WTC11 (cell line): ENCODE results near the gene KRI1. TPM values are rescaled to one million over a fixed set of nuclear protein-coding genes. Genes with fewer than 3 reads are reported as not detected.

Experiments used
- ATAC-seq: fragments of 200-7000 bp; cut with Tn5 transposase; 2 replicates; pipeline ENCODE4 v1.10.0; 2021; ENCODE audit warnings: mild to moderate bottlenecking, moderate library complexity
- CTCF ChIA-PET: fragments of 300-600 bp; sonication (Branson Sonifier 250); formaldehyde crosslinking; loops from one replicate; lab custom pipeline; 2021; ENCODE audit warnings: antibody characterized with exemption; lab: Charles Lee
- POLR2A ChIA-PET: fragments of 350-600 bp; sonication (Branson Sonifier 250); formaldehyde crosslinking; loops from one replicate; lab custom pipeline; 2021; ENCODE audit warnings: antibody characterized with exemption; lab: Charles Lee
- DNase-seq: peaks from one replicate; pipeline ENCODE4 v3.0.0; 2021; ENCODE audit warnings: low spot score
- H3K27ac Mint-ChIP-seq: 2 replicates; pipeline ENCODE4 v1.8.0; 2021; ENCODE audit warnings: mixed read lengths
- H3K27me3 Mint-ChIP-seq: 2 replicates; pipeline ENCODE4 v1.8.0; 2021; ENCODE audit warnings: low read depth, mild to moderate bottlenecking, moderate library complexity, mixed read lengths
- H3K36me3 Mint-ChIP-seq: 2 replicates; pipeline ENCODE4 v1.8.0; 2021; ENCODE audit warnings: mixed read lengths
- H3K4me1 Mint-ChIP-seq: 2 replicates; pipeline ENCODE4 v1.8.0; 2022; ENCODE audit warnings: mixed read lengths
- H3K4me3 Mint-ChIP-seq: 2 replicates; pipeline ENCODE4 v1.8.0; 2021; ENCODE audit warnings: mild to moderate bottlenecking, moderate library complexity, mixed read lengths
- H3K9me3 Mint-ChIP-seq: 2 replicates; pipeline ENCODE4 v1.8.0; 2021; ENCODE audit warnings: mixed read lengths
- ATF1 ChIP-seq: sonication (generic); formaldehyde crosslinking; IDR thresholded peaks from 2 replicates; pipeline ENCODE4 v1.8.1; 2023; ENCODE audit warnings: mild to moderate bottlenecking, moderate library complexity, missing genetic modification reagents
- CBFB ChIP-seq: sonication (generic); formaldehyde crosslinking; IDR thresholded peaks from 2 replicates; pipeline ENCODE4 v1.8.1; 2022; ENCODE audit warnings: mild to moderate bottlenecking, low read depth, missing genetic modification reagents
- CREM ChIP-seq: sonication (generic); formaldehyde crosslinking; IDR thresholded peaks from 2 replicates; pipeline ENCODE4 v1.8.1; 2022; ENCODE audit warnings: mild to moderate bottlenecking, missing genetic modification reagents, moderate library complexity
- ESRRA ChIP-seq: sonication (generic); formaldehyde crosslinking; IDR thresholded peaks from 2 replicates; pipeline ENCODE4 v1.8.1; 2022; ENCODE audit warnings: mild to moderate bottlenecking, missing genetic modification reagents, borderline replicate concordance
- FOXJ3 ChIP-seq: sonication (generic); formaldehyde crosslinking; IDR thresholded peaks from 2 replicates; pipeline ENCODE4 v1.9.0; 2021; ENCODE audit warnings: missing genetic modification reagents, mild to moderate bottlenecking, borderline replicate concordance
- FOXK1 ChIP-seq: sonication (generic); formaldehyde crosslinking; IDR thresholded peaks from 2 replicates; pipeline ENCODE4 v1.8.0; 2022; ENCODE audit warnings: mild to moderate bottlenecking, moderate library complexity, missing genetic modification reagents
- GABPB1 ChIP-seq: sonication (generic); formaldehyde crosslinking; IDR thresholded peaks from 2 replicates; pipeline ENCODE4 v1.8.1; 2023; ENCODE audit warnings: mild to moderate bottlenecking, missing genetic modification reagents
- GTF2I ChIP-seq: fragments of 250-450 bp; sonication (Bioruptor Pico); conservative IDR thresholded peaks from 2 replicates; pipeline ENCODE4 v1.4.0; 2021; ENCODE audit warnings: mild to moderate bottlenecking
- IRF2 ChIP-seq: sonication (generic); formaldehyde crosslinking; IDR thresholded peaks from 2 replicates; pipeline ENCODE4 v1.8.0; 2022; ENCODE audit warnings: low read depth, missing genetic modification reagents, borderline replicate concordance
- NFYB ChIP-seq: sonication (generic); formaldehyde crosslinking; conservative IDR thresholded peaks from 2 replicates; pipeline ENCODE4 v1.8.0; 2022; ENCODE audit warnings: low read depth, missing genetic modification reagents
- NR1H2 ChIP-seq: sonication (generic); formaldehyde crosslinking; IDR thresholded peaks from 2 replicates; pipeline ENCODE4 v1.9.0; 2021; ENCODE audit warnings: mild to moderate bottlenecking, moderate library complexity, missing genetic modification reagents
- NR3C1 ChIP-seq: sonication (generic); formaldehyde crosslinking; conservative IDR thresholded peaks from 2 replicates; pipeline ENCODE4 v1.8.1; 2023; ENCODE audit warnings: low read depth, mild to moderate bottlenecking, missing genetic modification reagents
- TP53 ChIP-seq: sonication (generic); formaldehyde crosslinking; IDR thresholded peaks from 2 replicates; pipeline ENCODE4 v1.8.1; 2023; ENCODE audit warnings: mild to moderate bottlenecking, missing genetic modification reagents
- ZNF317 ChIP-seq: sonication (generic); formaldehyde crosslinking; IDR thresholded peaks from 2 replicates; pipeline ENCODE4 v1.8.1; 2023; ENCODE audit warnings: low read depth, mild to moderate bottlenecking, moderate library complexity, missing genetic modification reagents, borderline replicate concordance
- total RNA-seq: library from RNA; stranded (reverse); gene quantifications from 3 replicates; pipeline ENCODE4 v1.2.3, GENCODE V29; 2021
- TF ChIP-seq, protein P1 (sequence below): fragments of 250-450 bp; sonication (Bioruptor Pico); IDR thresholded peaks from 2 replicates; pipeline ENCODE4 v1.8.0; 2021; ENCODE audit warnings: mild to moderate bottlenecking
- TF ChIP-seq, protein P2 (sequence below): sonication (generic); formaldehyde crosslinking; IDR thresholded peaks from 2 replicates; pipeline ENCODE4 v1.8.0; 2023; ENCODE audit warnings: missing genetic modification reagents, mild to moderate bottlenecking, borderline replicate concordance
- TF ChIP-seq, protein P3 (sequence below): sonication (generic); formaldehyde crosslinking; IDR thresholded peaks from 2 replicates; pipeline ENCODE4 v1.8.0; 2022; ENCODE audit warnings: mild to moderate bottlenecking, missing genetic modification reagents
- TF ChIP-seq, protein P4 (sequence below): sonication (generic); formaldehyde crosslinking; IDR thresholded peaks from 2 replicates; pipeline ENCODE4 v1.8.0; 2023; ENCODE audit warnings: mild to moderate bottlenecking, missing genetic modification reagents
- TF ChIP-seq, protein P5 (sequence below): sonication (generic); formaldehyde crosslinking; conservative IDR thresholded peaks from 2 replicates; pipeline ENCODE4 v1.8.1; 2022; ENCODE audit warnings: mild to moderate bottlenecking, missing genetic modification reagents
- TF ChIP-seq, protein P6 (sequence below): sonication (generic); formaldehyde crosslinking; IDR thresholded peaks from 2 replicates; pipeline ENCODE4 v1.8.1; 2022; ENCODE audit warnings: low read depth, missing genetic modification reagents, borderline replicate concordance
- TF ChIP-seq, protein P7 (sequence below): sonication (generic); formaldehyde crosslinking; IDR thresholded peaks from 2 replicates; pipeline ENCODE4 v1.8.1; 2023; ENCODE audit warnings: mild to moderate bottlenecking, missing genetic modification reagents

KRI1 gene
- total RNA-seq, 1 experiment from 2014 or later, result 43.6 TPM

DNA sequence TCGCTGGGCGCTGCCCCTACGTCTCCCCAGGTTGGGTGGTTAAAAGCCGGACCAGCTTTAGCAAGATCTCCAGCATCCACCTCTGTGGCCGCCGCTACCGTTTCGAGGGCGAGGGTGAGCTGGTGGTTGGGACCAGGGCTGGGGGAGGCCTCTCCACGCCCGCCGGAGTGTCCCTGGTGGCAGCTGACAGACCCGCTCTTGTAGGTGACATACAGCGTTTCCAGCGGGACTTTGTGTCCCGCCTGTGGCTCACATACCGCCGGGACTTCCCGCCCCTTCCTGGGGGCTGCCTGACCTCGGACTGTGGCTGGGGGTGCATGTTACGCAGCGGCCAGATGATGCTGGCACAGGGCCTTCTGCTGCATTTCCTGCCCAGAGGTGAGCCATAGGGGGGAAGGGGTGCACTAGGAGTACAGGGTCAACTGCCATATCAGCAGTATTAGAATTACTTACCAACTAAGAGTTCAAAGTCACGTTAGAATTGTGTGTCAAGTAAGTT, 21.0 kb downstream of the KRI1 start:
- DNase-seq, result no peak
- H3K27ac Mint-ChIP-seq, result peak overlapping the region; percentile 60; the same call in 1 of the 2 replicates

DNA sequence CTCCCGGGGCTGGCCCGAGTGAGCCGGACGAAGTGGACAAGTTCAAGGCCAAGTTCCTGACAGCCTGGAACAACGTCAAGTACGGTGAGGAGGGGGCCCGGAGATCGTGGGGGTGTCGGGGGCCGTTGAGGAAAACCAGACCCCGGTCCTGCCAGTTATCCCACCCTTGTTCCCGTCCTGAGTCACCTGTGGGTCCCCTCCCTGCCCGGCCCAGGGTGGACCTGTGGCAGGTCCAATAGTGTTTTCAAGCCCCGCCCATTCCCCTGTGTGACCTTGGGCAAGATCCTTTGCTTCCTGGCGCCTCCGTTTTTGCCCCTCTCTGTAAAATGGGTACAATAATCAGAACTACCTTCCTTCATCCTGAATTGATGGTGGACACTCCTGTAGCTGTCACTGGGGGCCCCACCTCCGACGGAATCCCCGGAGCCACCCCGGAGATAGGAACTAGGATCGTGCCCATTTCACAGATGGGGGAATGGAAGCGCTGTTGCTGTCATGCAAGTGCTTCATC, 21.5 kb downstream of the KRI1 start:
- peak overlapping the region; percentile 65; the same call in 1 of the 2 replicates for H3K27ac Mint-ChIP-seq
- ChIA-PET CTCF (interaction anchor here (5.8 kb wide), 1 partner anchor 156 kb away, joined by 51 read pairs; the partner anchor contains the start of gene QTRT1), POLR2A (no interaction called here)
- no peaks in the 10 kb centered on the region for H3K9me3 Mint-ChIP-seq
- DNase-seq, result no peak
- ATAC-seq, result no peak
- H3K27me3 Mint-ChIP-seq, result peaks cover 2% of the 10 kb centered on the region; the same call in 1 of the 2 replicates
- peaks cover 18% of the 10 kb centered on the region for H3K36me3 Mint-ChIP-seq
- peak overlapping the region; percentile 83 for H3K4me3 Mint-ChIP-seq
- H3K4me1 Mint-ChIP-seq, result peaks cover 4% of the 10 kb centered on the region; the same call in 1 of the 2 replicates
- TF ChIP-seq FOXJ3 (CRISPR knock-in tag) (no peak), ATF1 (CRISPR knock-in tag) (no peak), CBFB (CRISPR knock-in tag) (no peak), FOXK1 (CRISPR knock-in tag) (0 out of 2 replicates have a peak, but pooled peaks have one; percentile 11), NFYB (no peak), ZNF317 (CRISPR knock-in tag) (no peak), IRF2 (CRISPR knock-in tag) (no peak), GTF2I (CRISPR knock-in tag) (peak; percentile 84; the same call in 1 of the 2 replicates), NR3C1 (CRISPR knock-in tag) (no peak), CREM (CRISPR knock-in tag) (no peak), GABPB1 (CRISPR knock-in tag) (no peak)
- TF ChIP-seq, protein P1, sequence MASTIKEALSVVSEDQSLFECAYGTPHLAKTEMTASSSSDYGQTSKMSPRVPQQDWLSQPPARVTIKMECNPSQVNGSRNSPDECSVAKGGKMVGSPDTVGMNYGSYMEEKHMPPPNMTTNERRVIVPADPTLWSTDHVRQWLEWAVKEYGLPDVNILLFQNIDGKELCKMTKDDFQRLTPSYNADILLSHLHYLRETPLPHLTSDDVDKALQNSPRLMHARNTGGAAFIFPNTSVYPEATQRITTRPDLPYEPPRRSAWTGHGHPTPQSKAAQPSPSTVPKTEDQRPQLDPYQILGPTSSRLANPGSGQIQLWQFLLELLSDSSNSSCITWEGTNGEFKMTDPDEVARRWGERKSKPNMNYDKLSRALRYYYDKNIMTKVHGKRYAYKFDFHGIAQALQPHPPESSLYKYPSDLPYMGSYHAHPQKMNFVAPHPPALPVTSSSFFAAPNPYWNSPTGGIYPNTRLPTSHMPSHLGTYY (CRISPR knock-in tag), result no peak
- TF ChIP-seq, protein P2, sequence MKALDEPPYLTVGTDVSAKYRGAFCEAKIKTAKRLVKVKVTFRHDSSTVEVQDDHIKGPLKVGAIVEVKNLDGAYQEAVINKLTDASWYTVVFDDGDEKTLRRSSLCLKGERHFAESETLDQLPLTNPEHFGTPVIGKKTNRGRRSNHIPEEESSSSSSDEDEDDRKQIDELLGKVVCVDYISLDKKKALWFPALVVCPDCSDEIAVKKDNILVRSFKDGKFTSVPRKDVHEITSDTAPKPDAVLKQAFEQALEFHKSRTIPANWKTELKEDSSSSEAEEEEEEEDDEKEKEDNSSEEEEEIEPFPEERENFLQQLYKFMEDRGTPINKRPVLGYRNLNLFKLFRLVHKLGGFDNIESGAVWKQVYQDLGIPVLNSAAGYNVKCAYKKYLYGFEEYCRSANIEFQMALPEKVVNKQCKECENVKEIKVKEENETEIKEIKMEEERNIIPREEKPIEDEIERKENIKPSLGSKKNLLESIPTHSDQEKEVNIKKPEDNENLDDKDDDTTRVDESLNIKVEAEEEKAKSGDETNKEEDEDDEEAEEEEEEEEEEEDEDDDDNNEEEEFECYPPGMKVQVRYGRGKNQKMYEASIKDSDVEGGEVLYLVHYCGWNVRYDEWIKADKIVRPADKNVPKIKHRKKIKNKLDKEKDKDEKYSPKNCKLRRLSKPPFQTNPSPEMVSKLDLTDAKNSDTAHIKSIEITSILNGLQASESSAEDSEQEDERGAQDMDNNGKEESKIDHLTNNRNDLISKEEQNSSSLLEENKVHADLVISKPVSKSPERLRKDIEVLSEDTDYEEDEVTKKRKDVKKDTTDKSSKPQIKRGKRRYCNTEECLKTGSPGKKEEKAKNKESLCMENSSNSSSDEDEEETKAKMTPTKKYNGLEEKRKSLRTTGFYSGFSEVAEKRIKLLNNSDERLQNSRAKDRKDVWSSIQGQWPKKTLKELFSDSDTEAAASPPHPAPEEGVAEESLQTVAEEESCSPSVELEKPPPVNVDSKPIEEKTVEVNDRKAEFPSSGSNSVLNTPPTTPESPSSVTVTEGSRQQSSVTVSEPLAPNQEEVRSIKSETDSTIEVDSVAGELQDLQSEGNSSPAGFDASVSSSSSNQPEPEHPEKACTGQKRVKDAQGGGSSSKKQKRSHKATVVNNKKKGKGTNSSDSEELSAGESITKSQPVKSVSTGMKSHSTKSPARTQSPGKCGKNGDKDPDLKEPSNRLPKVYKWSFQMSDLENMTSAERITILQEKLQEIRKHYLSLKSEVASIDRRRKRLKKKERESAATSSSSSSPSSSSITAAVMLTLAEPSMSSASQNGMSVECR (CRISPR knock-in tag), result no peak
- TF ChIP-seq, protein P3, sequence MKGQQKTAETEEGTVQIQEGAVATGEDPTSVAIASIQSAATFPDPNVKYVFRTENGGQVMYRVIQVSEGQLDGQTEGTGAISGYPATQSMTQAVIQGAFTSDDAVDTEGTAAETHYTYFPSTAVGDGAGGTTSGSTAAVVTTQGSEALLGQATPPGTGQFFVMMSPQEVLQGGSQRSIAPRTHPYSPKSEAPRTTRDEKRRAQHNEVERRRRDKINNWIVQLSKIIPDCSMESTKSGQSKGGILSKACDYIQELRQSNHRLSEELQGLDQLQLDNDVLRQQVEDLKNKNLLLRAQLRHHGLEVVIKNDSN (CRISPR knock-in tag), result no peak
- TF ChIP-seq, protein P4, sequence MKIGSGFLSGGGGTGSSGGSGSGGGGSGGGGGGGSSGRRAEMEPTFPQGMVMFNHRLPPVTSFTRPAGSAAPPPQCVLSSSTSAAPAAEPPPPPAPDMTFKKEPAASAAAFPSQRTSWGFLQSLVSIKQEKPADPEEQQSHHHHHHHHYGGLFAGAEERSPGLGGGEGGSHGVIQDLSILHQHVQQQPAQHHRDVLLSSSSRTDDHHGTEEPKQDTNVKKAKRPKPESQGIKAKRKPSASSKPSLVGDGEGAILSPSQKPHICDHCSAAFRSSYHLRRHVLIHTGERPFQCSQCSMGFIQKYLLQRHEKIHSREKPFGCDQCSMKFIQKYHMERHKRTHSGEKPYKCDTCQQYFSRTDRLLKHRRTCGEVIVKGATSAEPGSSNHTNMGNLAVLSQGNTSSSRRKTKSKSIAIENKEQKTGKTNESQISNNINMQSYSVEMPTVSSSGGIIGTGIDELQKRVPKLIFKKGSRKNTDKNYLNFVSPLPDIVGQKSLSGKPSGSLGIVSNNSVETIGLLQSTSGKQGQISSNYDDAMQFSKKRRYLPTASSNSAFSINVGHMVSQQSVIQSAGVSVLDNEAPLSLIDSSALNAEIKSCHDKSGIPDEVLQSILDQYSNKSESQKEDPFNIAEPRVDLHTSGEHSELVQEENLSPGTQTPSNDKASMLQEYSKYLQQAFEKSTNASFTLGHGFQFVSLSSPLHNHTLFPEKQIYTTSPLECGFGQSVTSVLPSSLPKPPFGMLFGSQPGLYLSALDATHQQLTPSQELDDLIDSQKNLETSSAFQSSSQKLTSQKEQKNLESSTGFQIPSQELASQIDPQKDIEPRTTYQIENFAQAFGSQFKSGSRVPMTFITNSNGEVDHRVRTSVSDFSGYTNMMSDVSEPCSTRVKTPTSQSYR (CRISPR knock-in tag), result no peak
- TF ChIP-seq, protein P5, sequence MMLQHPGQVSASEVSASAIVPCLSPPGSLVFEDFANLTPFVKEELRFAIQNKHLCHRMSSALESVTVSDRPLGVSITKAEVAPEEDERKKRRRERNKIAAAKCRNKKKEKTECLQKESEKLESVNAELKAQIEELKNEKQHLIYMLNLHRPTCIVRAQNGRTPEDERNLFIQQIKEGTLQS (CRISPR knock-in tag), result no peak

More for the DNA sequence above, 21.0 kb downstream of the KRI1 start:
- H3K36me3 Mint-ChIP-seq, result peaks cover 22% of the 10 kb centered on the region
- no peaks in the 10 kb centered on the region for H3K9me3 Mint-ChIP-seq
- CTCF ChIA-PET, result interaction anchor here (5.8 kb wide), 1 partner anchor 156 kb away, joined by 51 read pairs; the partner anchor contains the start of gene QTRT1
- POLR2A ChIA-PET, result no interaction called here
- ATAC-seq, result no peak
- 0 out of 2 replicates have a peak, but pooled peaks have one; percentile 39 for TF ChIP-seq ESRRA (CRISPR knock-in tag)
- no peak for TF ChIP-seq TP53 (CRISPR knock-in tag)
- TF ChIP-seq, protein P6, sequence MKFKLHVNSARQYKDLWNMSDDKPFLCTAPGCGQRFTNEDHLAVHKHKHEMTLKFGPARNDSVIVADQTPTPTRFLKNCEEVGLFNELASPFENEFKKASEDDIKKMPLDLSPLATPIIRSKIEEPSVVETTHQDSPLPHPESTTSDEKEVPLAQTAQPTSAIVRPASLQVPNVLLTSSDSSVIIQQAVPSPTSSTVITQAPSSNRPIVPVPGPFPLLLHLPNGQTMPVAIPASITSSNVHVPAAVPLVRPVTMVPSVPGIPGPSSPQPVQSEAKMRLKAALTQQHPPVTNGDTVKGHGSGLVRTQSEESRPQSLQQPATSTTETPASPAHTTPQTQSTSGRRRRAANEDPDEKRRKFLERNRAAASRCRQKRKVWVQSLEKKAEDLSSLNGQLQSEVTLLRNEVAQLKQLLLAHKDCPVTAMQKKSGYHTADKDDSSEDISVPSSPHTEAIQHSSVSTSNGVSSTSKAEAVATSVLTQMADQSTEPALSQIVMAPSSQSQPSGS (CRISPR knock-in tag), result no peak
- TF ChIP-seq CREM (CRISPR knock-in tag), result no peak
- TF ChIP-seq NR1H2 (CRISPR knock-in tag), result no peak
- no peak for TF ChIP-seq NFYB
- TF ChIP-seq, protein P7, sequence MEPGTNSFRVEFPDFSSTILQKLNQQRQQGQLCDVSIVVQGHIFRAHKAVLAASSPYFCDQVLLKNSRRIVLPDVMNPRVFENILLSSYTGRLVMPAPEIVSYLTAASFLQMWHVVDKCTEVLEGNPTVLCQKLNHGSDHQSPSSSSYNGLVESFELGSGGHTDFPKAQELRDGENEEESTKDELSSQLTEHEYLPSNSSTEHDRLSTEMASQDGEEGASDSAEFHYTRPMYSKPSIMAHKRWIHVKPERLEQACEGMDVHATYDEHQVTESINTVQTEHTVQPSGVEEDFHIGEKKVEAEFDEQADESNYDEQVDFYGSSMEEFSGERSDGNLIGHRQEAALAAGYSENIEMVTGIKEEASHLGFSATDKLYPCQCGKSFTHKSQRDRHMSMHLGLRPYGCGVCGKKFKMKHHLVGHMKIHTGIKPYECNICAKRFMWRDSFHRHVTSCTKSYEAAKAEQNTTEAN (CRISPR knock-in tag), result no peak
- H3K4me1 Mint-ChIP-seq, result peaks cover 4% of the 10 kb centered on the region; the same call in 1 of the 2 replicates
- H3K4me3 Mint-ChIP-seq, result peak overlapping the region; percentile 83
- H3K27me3 Mint-ChIP-seq, result 0 out of 2 replicates have a peak, but pooled peaks cover 2% of the 10 kb centered on the region
